ENCODE data around the gene SCAMP1.

DNA sequence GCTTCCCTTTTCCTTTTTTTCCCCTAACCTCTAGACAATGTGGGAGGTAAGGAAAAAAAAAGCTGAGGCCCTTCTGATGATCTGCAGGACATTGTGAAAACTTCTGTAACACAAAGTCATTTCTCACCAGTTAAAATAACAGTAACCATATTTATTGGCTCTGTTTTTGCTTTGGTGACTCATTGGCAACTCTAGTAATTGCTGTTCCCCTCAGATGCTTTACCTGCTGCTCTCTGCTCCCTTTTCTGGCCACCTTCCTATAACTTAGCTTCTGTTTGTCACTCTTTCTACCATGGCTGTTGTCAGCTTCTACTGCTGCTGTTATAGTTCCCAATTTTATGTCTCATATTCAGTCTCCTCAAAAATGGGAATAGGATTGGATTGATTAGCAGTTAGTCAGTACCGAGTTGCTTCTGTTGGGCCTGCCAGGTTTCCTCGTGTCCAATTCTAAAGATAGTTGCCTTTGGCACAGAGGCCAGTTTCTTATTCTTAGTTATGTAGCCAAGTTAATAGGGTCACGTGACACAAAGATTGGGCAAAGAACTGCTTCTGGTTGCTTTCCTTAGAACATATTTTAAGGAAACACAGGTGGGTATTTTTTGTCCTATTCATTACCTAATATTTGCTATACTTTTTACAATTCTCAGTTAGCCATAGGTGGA, 16.8 kb downstream of the SCAMP1 start:
- TF ChIP-seq EZH2 (IDR thresholded peaks at IDR 0.05; ENCODE audit: insufficient read depth, poor library complexity, severe bottlenecking) (no peak), EZH2phosphoT487 (IDR thresholded peaks at IDR 0.05; ENCODE audit: insufficient read depth, low read depth) (no peak)
